GM19035 (cell line): ENCODE results near the gene APAF1.
"Not testable (repeated sequence)": the region's sequence is repeated elsewhere in the genome, so short reads cannot be mapped to it uniquely, and the experiment has no call there.

ENCODE experiments used
- ATAC-seq: cut with Tn5 transposase; IDR thresholded peaks from one replicate; pipeline ENCODE4 v1.9.1; 2021; ENCODE audit not compliant: unreplicated experiment

APAF1 gene

DNA sequence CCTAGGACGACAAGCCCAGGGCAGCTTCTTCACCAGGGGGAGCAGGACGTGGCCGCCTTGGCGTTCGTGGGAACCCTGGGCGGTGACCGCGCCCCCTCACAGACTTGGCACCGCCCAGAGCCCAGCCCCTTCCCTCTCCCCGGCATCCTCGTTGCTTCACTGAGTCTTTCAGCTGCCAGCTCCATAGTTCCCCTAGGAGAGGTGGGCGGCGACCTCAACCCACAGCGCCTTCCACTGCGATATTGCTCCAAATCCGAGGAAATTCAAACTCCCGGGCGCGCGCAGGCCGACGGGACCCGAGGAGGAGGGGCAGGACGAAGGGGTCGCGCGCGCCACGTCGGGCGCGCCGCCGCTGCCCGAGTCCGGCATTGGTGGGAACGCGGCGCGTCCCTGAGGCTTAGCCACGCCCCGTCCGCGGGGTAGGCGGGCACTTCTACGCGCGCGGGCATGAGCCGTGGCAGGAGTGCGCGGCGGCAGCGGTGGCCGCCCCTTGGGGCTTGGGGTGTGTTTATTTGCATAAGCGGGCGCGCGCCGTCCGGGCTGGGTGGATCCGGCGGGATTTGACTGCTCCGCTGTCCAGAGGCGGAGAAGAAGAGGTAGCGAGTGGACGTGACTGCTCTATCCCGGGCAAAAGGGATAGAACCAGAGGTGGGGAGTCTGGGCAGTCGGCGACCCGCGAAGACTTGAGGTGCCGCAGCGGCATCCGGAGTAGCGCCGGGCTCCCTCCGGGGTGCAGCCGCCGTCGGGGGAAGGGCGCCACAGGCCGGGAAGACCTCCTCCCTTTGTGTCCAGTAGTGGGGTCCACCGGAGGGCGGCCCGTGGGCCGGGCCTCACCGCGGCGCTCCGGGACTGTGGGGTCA is at the start of gene APAF1, which contains the start of gene IKBIP:
Gene APAF1, plus strand, starts transcription at position 579 of the 860 bp plus-strand sequence. CDS start 3,070 bp downstream, outside the sequence.
Gene IKBIP, minus strand, starts transcription at position 77 of the 860 bp plus-strand sequence. CDS start 87 bp downstream, outside the sequence.
- peak; percentile 85 for ATAC-seq

- not testable (repeated sequence) for ATAC-seq
Measured at GRCh38 chr12:98597313-98597712, 47.8 kb upstream of the APAF1 start.

DNA sequence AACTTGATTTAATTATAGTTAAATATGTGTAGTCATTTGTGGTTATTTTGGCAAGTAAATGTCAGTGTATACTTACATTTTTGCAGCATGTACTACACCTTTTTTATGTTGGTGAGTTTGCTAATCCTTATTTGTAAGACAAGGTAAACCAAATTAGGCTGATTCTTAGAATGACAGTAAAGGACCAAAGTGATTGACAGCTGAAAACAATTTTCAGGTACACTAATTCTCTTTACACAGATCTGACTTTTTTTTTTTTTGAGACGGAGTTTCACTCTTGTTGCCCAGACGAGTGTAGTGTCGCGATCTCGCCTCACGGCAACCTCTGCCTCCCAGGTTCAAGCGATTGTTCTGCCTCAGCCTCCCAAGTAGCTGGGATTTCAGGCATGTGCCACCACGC is 43.2 kb upstream of the APAF1 start:
- no peak for ATAC-seq

GRCh38 chr12:98606359-98606988 is 38.6 kb upstream of the APAF1 start:
- no peak for ATAC-seq

- no peak for ATAC-seq
Measured at GRCh38 chr12:98610596-98610995, 34.5 kb upstream of the APAF1 start.

DNA sequence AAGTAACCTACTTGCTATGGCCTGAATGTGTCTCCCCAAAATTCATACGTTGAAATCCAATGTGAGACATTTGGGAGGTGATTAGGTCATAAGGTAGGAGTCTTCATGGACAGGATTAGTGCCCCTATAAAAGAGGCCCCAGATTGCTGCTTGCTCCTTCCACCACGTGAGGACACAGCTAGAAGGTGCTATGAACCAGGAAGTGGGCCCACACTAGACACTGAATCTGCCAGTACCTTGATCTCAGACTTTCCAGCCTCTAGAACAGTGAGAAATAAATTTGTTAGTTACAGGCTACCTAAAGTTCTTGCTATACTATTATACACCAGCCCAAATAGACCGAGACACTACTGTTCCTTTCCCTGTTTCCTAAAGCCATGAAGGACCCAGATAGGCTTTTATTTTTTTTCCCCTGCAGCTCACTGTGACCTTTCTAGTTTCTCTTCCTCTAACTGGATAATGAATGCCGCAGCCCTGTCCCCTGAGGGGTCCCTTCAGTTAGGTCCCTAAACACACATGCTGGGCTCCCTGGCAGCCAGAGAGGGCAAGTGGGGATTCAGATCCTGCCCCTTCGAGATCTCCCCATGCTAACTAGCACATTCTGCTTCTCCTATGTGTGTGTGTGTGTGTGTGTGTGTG is 32.3 kb upstream of the APAF1 start:
- peak; percentile 77 for ATAC-seq

DNA sequence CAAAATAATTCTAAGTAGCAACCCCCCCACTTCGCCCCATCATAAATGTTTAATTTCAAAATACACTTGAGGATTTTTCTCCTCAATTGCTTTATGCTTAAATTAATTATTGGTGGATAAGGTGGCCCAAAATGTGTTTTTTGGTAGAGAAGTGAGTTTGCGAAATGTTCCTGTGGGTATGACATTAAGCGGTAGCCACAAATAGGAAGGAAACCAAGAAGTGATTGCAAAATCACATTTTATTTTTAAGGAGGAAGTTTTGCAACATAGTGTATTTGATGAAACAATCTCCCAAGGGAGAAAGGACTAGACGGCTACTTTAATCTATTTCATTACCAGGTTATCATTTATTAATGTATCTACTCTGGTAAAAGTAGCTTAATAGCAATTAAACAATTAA is 26.1 kb upstream of the APAF1 start:
- ATAC-seq = no peak

DNA sequence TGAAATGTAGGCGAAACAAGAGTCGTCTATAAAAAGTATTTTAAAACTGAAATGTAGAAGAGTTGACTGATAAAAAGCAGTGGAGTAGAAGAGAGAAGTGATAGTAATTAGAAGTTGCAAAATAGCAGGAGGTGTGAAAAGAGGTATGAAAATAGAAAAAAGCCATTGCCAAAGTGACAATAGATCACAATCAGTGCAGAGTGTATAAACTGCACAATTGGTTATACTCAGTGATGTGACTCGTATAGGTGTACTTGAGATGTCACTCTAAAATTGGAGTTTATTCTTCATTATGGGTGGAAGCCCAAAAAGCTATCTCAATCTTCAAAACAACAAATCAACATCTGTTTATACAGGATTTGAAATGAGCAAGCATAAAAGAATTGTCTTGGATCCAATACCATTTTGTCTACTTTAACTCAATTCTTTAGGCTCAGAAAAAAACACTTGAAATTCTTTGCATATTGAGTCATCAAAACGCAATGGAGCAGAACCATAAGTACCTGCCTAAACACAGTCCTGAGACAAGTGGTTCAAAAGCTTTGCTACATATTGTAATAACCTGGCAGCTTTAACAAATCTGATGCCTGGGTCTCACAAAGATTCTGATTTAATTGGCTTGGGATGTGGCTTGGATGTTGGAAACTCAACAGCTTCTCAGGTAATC is 9.3 kb upstream of the APAF1 start:
- peak; percentile 87 for ATAC-seq

DNA sequence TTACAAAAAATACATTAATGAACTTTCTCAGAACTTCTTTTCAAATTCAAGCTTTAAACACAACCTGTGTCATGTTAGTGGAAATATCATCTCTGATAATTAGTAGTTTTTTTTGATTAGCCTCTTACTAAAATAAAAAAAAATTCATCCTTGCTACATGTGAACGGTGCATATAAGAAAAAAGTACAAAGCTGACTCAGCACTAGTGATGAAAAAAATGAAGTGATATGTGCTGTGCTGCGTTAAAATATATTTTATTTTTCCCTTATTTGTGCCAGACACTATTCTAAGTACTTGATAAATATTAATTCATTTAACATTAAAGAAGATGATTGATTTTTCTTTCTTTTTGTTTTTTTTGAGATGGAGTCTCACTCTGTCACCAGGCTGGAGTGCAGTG is 8.0 kb upstream of the APAF1 start:
- no peak for ATAC-seq

GRCh38 chr12:98638009-98638408 is 7.1 kb upstream of the APAF1 start:
- no peak for ATAC-seq

- no peak for ATAC-seq
Measured at GRCh38 chr12:98639491-98639890, 5.6 kb upstream of the APAF1 start.

DNA sequence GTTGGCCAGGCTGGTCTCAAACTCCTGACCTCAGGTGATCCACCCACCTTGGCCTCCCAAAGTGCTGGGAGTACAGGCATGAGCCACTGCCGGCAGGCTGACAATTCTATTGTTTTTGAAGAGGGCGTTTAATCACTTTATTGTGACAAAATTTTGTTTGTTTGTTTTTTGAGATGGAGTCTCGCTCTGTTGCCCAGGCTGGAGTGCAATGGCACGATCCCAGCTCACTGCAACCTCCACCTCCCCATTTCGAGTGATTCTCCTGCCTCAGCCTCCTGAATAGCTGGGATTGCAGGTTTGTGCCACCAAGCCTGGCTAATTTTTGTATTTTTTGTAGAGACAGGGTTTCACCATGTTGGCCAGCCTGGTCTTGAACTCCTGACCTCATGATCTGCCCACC is 2.3 kb upstream of the APAF1 start:
- ATAC-seq = not testable (repeated sequence)

DNA sequence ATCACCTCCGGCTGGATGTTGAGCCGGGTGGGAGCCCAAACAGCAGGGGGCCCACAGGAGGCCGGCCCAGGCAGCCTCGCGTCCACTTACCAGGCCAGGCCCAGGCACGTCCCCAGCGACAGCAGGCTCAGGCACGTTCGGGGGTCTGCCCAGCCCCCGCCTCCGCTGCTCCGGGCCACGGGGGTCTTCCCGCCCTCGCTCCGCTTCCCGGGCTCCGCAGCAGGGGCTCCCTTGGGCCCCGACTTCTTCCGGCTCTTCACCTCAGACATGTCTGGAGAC is 718 bp upstream of the APAF1 start:
- ATAC-seq = peak; percentile 27

- ATAC-seq = peak; percentile 1
Measured at GRCh38 chr12:98645572-98646067, 530 bp downstream of the APAF1 start.

GRCh38 chr12:98646294-98647090 is 1.4 kb downstream of the APAF1 start:
- no peak for ATAC-seq

DNA sequence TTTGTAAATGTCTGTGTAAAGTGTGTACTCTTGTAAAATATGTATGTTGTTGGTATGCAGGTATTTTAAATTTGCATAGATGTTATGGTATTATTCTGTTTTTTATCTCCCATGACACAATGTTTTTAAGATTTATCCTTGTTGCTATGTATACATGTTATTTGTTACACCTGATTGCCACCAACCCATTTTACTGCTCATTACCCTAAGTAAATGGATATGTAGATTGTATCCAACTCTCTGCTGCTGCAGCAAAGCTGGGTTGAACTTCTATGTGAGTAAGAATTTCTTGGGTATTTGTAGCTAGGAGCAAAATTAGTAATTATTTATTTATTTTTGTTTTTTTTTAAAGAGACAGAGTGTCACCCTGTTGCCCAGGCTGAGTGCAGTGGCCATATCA is 6.2 kb downstream of the APAF1 start:
- ATAC-seq = no peak

GRCh38 chr12:98653866-98654493 is 8.9 kb downstream of the APAF1 start:
- ATAC-seq = no peak

DNA sequence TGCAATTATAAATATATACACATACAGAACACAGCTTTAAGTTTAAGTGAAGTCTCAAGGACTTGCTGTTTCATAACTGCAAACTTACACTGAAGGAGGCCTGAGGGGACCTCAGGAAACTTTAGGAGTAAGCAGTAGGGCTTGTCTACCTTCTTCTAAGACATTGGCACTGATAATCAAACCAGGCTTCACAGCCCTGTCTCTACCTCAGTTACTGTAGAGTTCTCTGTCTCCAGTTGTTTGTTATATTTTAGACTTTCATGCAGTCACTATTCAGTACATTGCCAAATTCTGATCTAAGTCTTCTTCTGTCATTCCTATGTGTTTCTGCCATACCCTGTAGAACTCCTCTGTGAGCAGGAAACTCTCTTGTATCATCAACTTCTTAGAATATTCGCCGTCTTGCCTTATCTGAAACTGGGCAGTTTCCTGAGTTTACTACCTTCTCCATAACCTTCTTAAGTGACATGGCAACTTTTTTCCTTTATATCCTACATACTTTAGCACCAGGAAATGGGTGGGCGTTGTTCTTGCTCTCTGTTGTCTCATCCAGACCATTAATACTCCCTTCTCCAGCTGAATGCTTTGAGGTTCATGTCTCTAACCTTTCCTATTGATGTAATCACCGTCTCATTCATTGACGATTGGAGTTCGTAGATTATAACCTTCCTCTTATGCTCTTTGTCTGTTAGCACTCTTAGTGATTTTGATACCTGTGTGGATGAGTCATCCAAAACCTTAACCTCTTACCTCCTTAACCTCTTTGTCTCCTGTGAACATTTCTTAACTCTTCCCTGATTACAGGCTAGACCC is 11.4 kb downstream of the APAF1 start:
- ATAC-seq = no peak

- ATAC-seq = no peak
Measured at GRCh38 chr12:98660521-98660920, 15.4 kb downstream of the APAF1 start.
